ENCODE data around the gene PYY.
A peak's percentile ranks its signal among the peaks of the same experiment; 100 is the strongest.

PYY gene

DNA sequence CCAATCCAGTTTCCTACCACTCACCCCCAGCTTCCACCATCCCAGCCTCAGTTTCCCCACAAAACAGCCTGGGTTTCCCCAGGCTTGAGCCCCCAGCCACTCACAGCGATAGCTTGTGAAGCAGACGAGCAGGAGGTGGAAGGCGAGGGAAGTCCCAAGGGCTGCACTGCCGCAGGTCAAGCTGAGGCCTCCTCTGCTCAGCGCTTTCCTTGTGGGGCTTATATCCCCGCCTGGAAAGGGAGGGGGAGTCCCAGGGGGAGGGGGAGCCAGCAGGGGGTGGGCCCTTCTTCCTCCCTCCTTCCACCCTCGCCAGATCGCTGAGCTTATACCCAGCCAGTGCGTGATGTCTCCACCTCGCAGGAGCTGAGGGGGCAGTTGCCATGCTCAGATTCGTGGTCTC is at the start of gene PYY:
TSS of gene PYY (minus strand) at position 195 of the 400 bp plus-strand sequence. CDS start 457 bp downstream, outside the sequence.
- ChIA-PET CTCF (interaction anchor here (1.1 to 5.1 kb wide), 3 partner anchors 9 to 44 kb away, joined by 3 to 28 read pairs (median 5); partner anchors contain the start of gene PPY), POLR2A (no interaction called here)
- TF ChIP-seq, protein P1, sequence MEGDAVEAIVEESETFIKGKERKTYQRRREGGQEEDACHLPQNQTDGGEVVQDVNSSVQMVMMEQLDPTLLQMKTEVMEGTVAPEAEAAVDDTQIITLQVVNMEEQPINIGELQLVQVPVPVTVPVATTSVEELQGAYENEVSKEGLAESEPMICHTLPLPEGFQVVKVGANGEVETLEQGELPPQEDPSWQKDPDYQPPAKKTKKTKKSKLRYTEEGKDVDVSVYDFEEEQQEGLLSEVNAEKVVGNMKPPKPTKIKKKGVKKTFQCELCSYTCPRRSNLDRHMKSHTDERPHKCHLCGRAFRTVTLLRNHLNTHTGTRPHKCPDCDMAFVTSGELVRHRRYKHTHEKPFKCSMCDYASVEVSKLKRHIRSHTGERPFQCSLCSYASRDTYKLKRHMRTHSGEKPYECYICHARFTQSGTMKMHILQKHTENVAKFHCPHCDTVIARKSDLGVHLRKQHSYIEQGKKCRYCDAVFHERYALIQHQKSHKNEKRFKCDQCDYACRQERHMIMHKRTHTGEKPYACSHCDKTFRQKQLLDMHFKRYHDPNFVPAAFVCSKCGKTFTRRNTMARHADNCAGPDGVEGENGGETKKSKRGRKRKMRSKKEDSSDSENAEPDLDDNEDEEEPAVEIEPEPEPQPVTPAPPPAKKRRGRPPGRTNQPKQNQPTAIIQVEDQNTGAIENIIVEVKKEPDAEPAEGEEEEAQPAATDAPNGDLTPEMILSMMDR (IDR thresholded peaks at IDR 0.05; ENCODE audit: insufficient read depth, low read length, missing control alignments), result no peak
- DNase-seq (ENCODE audit: low read depth, low spot score), result no peak
- no peak within 1 kb of the TSS for H3K4me3 ChIP-seq (ENCODE audit: low read depth, low read length)

DNA sequence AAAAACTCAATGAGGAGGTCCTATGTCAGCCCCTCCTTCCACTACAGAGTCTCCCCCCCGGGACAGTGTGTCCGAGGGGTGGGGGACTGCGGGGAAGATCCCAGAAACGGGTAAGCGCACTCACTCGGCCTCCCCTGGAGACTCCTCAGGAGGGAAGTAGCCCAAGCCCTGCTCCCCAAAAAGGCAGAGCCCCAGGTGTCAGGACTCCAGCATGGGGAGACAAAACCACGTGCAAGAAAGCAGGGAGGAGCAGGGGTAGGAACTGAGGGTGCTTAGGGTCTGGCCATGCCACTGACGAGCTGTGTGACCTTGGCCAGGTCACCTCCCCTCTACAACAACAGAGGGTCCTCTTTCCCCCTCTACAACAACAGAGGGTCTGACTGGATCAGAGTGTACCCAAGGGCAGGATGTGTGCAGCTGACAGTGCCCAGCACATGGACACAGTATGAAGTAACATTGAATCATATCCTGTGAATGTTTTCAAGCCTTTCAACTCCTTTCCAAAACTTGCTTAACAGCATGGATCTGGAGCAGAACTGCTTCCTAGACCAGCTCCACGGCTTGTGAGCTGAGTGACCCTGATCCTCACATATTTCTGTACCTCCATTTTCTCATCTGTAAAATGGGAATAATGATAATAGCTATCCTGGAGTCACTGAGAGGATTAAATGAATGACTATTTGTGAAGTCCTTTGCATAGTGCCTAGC is 48.6 kb upstream of the PYY start:
- TF ChIP-seq, protein P1 (IDR thresholded peaks at IDR 0.05; ENCODE audit: insufficient read depth, low read length, missing control alignments), result no peak
- DNase-seq (ENCODE audit: low read depth, low spot score), result peak; percentile 42
- POLR2A ChIA-PET, result no interaction called here
- CTCF ChIA-PET, result interaction anchor here (0.9 to 12.4 kb wide), 8 partner anchors 9 to 156 kb away, joined by 3 to 320 read pairs (median 4); partner anchors contain the start of genes CD300LG and PPY
- no peak overlapping the region for H3K4me3 ChIP-seq (ENCODE audit: low read depth, low read length)

DNA sequence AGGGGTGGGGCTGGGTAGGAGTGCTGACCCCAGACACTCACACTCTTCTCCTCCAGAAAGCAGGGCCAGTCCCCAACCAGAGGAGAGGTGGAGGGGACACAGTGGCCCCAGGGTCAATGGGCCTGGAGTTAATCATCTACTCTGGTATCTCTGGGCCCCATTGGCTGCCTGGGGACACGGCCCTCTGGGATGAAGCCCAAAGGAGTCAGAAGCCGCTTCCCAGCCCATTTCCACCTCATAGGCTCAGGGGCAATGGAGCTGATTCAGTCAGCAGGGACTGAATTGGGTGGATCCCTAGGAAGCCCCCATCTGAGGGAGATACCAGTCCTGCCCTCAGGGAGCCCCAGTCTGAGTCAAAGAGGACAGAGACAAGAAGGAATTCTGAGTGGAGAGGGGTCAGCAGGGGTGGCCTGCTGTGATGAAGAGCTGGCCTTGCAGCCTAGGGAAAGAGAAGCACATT is 47.8 kb upstream of the PYY start:
- TF ChIP-seq, protein P1 (IDR thresholded peaks at IDR 0.05; ENCODE audit: insufficient read depth, low read length, missing control alignments), result no peak
- H3K4me3 ChIP-seq (ENCODE audit: low read depth, low read length), result no peak overlapping the region
- POLR2A ChIA-PET, result no interaction called here
- CTCF ChIA-PET, result interaction anchor here (1.3 to 12.4 kb wide), 6 partner anchors 10 to 155 kb away, joined by 3 to 320 read pairs (median 36); partner anchors contain the start of genes CD300LG, MPP2 and PPY
- no peak for DNase-seq (ENCODE audit: low read depth, low spot score)

DNA sequence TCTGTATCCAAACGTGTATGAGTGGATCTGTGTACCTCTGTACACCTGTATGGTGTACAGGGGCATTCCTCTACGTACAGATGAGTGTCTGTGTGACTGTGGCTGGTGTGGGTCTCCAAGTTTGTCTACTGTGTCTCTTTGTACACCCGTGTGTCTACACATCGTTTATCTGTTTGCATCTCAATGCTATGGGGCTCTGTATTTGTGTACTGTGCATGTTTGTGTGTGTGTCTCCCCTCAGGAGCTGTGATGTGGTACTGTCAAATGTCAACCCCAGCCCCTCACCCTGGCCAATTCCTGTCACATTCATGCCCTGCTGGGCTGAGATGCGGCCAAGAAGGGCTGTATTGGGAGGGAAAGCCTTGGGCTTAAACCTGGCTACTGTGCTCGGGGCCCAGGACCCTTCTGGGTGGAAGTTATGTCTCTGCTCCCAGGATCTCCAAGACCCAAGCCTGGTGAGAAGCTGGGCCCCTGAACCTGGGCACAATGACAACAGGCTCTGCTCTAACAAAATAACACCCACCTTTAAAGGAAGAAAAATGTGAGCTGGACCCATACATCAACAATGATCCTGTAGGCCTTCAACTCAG is 47.2 kb upstream of the PYY start:
- no peak for DNase-seq (ENCODE audit: low read depth, low spot score)
- TF ChIP-seq, protein P1 (IDR thresholded peaks at IDR 0.05; ENCODE audit: insufficient read depth, low read length, missing control alignments), result no peak
- H3K4me3 ChIP-seq (ENCODE audit: low read depth, low read length), result no peak overlapping the region
- ChIA-PET CTCF (interaction anchor here (2.0 to 12.4 kb wide), 4 partner anchors 11 to 122 kb away, joined by 6 to 320 read pairs (median 82); partner anchors contain the start of genes MPP2 and PPY), POLR2A (no interaction called here)

DNA sequence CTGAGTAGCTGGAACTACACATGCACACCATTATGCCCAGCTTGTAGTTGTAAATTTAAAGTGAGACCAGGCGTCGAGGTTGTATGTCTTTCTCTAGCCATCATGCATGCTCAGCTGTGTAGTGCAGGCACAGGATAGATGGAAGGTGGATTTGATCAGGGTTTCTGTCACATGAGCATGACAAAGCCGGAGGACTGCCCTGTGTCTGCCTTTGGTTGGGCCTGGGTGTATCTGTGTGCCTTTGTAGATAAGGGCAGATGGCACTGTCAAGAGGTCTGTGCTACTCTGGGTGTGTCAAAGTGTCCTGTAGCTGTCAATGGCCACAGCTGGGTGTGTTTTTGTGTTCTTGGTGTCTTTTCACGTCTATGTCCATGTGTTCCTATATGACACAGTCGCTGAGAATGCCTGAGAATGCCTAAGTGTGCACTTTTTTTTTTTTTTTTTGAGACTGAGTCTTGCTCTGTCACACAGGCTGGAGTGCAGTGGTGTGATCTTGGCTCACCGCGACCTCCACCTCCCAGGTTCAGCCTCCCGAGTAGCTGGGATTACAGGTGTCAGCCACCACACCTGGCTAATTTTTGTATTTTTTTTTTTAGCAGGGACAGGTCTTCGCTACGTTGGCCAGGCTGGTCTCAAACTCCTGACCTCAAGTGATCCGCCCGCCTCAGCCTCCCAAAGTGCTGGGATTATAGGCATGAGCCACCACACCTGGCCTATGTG is 46.6 kb upstream of the PYY start:
- no peak overlapping the region for H3K4me3 ChIP-seq (ENCODE audit: low read depth, low read length)
- TF ChIP-seq, protein P1 (IDR thresholded peaks at IDR 0.05; ENCODE audit: insufficient read depth, low read length, missing control alignments), result no peak
- no peak for DNase-seq (ENCODE audit: low read depth, low spot score)
- CTCF ChIA-PET, result interaction anchor here (0.6 to 12.4 kb wide), 5 partner anchors 8 to 122 kb away, joined by 3 to 320 read pairs (median 66); partner anchors contain the start of genes MPP2 and PPY
- POLR2A ChIA-PET, result no interaction called here
